Ureter (tissue), 1 donor: Measurements from ENCODE around the gene DIAPH2. TPM values are rescaled to one million over a fixed set of nuclear protein-coding genes. Genes with fewer than 3 reads are reported as not detected.

Source experiments
- DNase-seq: peaks from one replicate; pipeline ENCODE4 v3.0.0-alpha.2; 2020; ENCODE audit warnings: low spot score
- total RNA-seq: library from RNA; stranded (reverse); gene quantifications from one replicate; pipeline ENCODE4 v1.2.4, GENCODE V29; 2023
- donor health status: DM: yes; HTN: yes; CAD: no.

Gene DIAPH2
- total RNA-seq, 1 donor from 2014 or later: 32.5 TPM

GRCh38 chrX:97057349-97057909 is 372.8 kb downstream of the DIAPH2 start:
- DNase-seq: no peak

- no peak for DNase-seq
Measured at GRCh38 chrX:97060020-97060419, 375.4 kb downstream of the DIAPH2 start.

DNA sequence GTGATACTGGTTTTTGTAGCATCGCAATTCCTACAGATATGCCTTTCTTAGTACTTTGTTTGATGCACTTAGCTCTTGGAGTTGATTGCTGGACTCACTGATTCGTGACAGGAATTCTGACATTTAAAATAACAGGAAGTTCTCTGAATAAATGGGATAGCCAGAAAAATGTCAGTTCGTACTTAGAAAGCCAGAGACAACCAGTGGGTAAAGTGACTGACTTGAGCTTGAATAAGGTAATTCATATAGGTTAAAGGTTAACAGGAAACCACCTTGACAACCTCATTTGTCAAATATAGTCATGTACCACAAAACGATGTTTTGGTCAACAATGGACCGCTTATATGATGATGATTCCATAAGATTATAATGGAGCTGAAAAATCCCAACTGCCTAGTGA is 380.4 kb downstream of the DIAPH2 start:
- DNase-seq: no peak

DNA sequence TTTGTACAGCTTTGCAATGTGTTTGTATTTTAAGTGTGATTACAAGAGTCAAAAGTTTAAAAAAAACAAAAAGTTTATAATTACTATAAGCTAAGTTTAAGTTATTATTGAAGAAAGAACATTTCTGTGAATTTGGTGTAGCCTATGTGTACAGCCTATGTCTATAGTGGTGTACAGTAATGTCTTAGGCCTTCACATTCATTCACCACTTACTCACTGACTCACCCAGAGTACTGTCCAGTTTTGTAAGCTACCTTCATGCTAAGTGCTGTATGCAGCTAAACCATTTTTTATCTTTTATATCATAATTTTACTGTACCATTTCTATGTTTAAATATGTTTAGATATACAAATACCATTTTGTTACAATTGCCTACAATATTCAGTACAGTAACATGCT is 381.3 kb downstream of the DIAPH2 start:
- no peak for DNase-seq

DNA sequence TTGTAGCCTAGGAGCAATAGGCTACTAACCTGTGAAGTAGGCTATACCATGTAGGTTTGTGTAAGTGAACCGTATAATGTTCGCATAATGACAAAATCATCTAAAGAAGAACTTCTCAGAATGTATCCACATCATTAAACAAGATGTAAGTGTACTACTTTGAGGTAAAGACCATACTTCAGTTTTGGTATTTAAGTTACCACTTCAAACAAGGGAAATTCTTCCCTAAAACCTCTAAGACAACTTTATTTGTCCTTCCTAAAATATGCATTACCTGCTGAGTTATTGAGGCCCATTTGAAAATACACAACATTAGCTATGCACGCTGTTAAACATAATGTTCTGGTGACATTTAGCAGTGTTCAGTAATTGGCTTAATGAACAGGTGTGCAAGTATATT is 381.7 kb downstream of the DIAPH2 start:
- no peak for DNase-seq

DNA sequence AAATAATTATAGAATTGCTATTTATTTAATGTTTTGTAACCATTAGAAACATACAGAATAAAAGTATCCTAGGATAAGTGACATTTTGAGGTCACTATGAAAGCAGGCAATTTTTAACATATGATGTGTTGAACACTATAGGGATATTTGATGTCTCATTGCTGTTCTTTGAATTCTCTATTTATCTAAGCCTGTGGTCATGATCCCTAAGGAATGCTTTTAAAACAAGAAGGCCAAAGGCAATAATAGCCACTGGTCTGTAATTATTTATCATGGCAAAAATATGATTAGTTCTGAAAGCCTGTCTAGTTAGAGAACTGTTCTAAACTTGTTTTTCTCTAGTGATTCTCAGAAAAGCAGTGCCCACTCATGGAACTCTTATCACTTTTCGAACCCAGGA is 385.7 kb downstream of the DIAPH2 start:
- DNase-seq: no peak

DNA sequence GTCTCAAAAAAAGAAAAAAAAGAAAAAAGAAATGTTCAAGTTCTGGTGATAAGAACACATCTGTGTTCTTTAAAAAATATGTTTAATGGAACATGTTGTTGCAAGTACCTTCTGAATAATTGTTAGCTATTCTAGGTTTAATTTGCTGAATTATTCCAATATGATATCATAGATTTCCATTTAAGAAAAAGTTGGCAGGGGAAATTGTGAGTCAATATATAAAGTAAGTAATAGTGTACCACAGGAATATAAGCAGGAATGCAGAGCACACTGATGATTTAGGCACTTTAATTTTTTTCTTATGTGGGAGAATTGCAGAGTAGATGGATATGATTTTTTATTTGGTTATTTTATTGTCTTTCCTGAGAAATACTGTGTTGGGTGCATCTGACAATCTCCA is 389.8 kb downstream of the DIAPH2 start:
- no peak for DNase-seq

- DNase-seq: no peak
Measured at GRCh38 chrX:97089116-97089515, 404.5 kb downstream of the DIAPH2 start.

GRCh38 chrX:97096385-97096784 is 411.7 kb downstream of the DIAPH2 start:
- DNase-seq: no peak

DNA sequence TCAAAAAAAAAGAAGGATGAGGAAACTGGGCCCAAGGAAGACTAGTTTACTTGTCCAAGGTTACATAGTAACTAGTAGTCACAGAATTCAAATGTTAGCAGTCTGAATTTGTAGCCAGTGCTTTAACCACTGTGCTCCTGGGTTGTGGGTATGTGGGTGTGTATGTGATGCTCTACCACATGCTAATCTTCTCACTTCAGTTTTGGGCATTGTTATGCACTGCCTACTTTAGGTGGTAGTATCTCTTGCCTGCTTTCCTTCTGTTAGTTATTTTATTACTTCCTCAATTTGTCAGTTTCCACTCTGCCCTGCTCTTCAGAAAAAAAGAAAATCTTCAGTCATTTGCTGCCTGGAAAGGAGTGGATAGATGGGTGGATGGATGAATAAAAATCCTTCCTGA is 418.3 kb downstream of the DIAPH2 start:
- no peak for DNase-seq

- no peak for DNase-seq
Measured at GRCh38 chrX:97109730-97110129, 425.1 kb downstream of the DIAPH2 start.

DNA sequence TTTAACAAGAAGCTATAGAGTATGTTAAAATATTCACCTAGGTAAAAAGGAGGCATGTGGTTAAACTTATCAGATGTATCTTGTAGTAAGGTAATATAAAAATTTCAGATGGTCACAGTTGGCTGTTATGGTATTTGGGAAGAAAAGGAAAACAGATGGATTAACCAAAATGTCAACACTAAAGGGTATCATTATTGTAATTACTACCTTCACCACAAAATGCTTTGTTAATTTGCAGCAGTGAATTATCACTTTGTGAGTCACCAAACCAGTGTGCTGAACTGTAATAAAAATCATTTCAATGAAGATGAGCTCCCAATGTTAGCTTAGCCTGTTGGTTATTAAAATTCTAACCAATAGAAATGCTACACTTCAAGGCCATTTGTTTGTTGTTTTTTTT is 432.9 kb downstream of the DIAPH2 start:
- DNase-seq: no peak

DNA sequence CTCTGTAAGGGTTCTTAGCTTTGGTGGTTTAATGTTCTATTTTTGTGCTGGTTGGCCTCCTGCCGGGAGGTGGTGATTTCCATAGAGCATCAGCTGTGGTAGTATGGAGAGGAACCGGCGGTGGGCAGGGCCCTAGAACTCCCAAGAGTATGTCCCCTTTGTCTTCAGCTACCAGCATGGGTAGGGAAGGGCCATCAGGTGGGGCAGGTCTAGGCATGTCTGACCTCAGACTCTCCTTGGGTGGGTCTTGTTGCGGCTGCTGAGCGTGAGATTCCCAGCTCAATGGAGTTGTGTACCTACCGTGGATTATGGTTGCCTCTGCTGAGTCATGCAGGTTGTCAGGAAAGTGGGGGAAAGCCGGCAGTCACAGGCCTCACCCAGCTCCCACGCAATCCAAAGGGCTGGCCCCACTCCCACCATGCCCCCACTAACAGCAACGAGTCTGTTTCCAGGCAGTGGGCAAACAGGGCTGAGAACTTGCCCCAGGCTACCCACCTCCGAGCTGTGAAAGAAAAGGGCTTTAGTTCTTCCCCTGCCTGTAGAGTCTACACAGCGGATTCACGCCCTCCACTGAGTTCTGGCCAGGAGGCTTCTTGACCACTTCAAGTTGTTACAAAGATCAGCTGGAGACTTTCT is 434.9 kb downstream of the DIAPH2 start:
- DNase-seq: no peak

- no peak for DNase-seq
Measured at GRCh38 chrX:97123001-97123400, 438.4 kb downstream of the DIAPH2 start.

- DNase-seq: no peak
Measured at GRCh38 chrX:97126020-97126419, 441.4 kb downstream of the DIAPH2 start.

DNA sequence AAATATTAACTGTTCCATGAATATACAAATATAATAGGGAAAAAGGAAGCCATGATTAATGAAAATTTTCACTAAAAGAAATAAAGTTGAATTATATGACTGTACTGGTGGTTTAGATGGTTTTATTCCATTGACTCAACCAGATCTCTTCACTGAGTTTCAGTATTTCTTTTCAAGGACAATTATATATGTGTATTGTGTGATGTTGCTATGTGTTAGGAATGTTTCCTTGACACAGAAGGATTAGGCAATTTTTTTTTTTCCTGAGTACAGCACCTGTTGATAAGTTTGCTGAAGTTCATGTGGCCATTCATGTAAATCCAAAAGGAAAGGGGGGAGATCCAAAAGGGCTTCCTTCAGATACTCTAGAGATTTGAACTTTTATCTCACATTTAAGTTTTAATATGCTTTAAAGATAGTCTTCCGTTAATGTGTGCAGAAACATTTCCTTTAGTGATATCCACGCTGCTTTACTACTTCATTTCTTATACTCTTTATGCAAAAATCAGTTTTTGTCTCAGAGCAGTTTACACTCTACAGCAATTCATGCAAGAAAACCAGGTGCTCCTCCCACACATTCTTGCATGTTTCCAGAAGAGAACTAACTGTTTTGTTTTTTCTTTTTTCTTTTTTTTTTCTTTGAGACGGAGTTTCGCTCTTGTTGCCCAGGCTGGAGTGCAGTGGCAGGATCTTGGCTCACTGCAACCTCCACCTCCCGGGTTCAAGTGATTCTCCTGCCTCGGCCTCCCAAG is 448.2 kb downstream of the DIAPH2 start:
- no peak for DNase-seq

- DNase-seq: no peak
Measured at GRCh38 chrX:97145934-97146333, 461.3 kb downstream of the DIAPH2 start.

DNA sequence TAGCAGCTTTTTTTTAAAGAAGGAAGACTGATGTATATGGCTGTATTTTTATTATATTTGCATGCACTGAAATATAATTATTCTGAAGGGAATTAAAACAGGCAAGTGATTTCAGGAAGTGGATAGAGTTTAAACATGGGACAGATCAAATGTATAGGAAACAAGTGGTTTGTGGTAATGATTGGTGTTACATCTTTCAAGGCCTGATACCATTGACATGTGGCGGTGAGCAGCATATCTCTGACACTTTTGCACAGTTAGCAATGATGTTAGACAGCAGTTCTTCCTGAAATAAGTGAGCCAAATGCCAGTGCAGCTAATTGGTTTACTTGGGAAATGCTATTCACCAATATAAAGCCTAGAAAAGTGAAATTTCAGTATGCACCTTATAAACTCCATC is 471.2 kb downstream of the DIAPH2 start:
- DNase-seq: no peak

DNA sequence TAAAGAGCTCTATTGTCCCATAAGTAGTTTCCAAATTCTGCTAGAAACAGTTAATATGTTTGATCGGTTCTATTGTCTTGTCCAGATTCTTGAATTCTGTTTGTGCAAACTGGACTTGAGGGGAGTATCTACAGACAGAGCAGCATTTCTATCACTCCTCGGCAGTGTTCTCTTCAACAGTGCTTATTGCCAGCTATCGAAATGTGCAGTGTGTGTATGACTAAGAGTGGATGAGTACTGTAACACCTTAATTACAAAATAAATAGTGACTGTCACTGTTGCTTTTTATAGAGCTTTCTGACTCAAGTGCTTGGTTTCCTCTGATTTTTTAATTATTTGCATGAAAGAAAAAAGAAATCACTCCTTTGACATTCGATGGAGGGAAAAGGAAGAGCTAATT is 473.6 kb downstream of the DIAPH2 start:
- DNase-seq: no peak

DNA sequence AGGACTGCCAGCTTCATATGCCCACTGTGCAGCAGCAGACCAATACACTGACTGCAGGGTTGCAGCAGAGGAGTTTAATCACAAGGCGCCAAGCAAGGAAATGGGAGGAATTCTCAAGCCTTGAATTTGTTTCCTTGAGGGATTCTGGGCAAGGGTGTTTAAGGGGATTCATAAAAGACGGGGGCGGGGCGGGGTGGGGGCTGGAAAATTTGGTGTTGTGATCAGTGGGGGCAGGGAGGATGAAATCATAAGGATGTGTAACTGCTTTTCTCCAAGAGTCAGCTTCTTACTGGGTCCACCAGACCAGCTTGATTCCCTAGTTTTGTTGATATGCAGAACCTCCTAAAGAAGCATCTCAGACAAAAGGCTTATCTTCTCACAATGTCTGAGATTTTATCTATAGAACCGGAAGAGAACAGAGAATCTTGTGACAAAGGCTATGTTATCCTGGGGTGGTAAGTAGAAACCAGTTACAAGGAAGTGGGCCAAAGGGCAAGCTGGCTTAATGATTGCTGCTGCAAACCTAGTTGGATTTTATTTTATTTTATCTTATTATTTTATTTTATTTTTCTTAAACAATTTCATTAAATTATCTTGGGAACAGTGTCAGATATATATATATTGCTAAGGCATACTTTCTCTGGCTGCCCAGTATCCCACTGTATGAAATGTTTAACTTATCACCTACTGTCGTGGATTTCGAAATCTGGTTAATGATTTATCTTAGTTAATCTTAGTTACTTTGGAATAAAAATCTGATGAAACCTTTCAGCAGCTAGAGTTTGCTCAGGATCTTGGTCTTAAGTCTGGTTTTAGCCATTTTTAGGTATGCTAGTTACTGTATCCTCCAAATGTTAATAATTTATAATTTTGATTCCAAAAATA is 475.5 kb downstream of the DIAPH2 start:
- DNase-seq: no peak

GRCh38 chrX:97167333-97167732 is 482.7 kb downstream of the DIAPH2 start:
- no peak for DNase-seq

- no peak for DNase-seq
Measured at GRCh38 chrX:97168646-97169045, 484.0 kb downstream of the DIAPH2 start.
